Urothelium cell line (cell line): ENCODE data around the gene LLGL2.
A peak's percentile ranks its signal among the peaks of the same experiment; 100 is the strongest.

Experiments
- DNase-seq: peaks from one replicate; pipeline ENCODE4 v3.0.0; 2011; ENCODE audit warnings: low spot score, mixed read lengths
- FAIRE-seq: peaks from 2 replicates; lab custom pipeline; 2011; peaks lifted over from hg19 to GRCh38; lab: Jason Lieb, UNC

LLGL2 gene

DNA sequence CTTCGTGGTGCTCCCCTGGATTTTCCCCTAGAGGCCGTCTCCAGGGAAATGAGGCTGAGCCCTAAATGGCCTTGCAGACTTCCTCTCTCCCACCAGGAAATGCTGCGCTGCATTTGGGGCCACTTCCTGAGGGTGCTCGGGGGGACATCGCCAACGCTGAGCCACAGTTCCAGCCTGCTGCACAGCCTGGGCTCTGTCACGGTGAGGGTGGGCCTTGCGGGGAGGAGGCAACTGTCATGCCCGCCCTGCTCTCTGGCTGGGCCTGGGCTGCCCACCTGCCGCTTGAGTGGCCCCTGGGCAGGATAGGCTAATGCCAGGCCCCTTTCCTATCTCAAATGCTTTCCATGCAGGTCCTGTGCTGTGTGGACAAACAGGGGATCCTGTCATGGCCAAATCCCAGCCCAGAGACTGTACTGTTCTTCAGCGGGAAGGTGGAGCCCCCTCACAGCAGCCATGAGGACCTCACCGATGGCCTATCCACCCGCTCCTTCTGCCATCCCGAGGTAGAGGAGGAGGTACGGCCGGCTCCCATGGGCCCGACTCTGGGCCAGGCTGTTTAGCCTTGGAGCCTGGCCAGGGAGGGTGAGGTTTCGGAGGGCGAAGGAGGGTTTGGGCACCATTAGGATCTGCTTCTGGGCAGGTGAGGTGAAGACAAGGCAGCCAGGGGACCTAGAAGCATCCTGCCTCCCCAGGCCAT is 34.4 kb upstream of the LLGL2 start:
- FAIRE-seq (no peak), DNase-seq (no peak)

DNA sequence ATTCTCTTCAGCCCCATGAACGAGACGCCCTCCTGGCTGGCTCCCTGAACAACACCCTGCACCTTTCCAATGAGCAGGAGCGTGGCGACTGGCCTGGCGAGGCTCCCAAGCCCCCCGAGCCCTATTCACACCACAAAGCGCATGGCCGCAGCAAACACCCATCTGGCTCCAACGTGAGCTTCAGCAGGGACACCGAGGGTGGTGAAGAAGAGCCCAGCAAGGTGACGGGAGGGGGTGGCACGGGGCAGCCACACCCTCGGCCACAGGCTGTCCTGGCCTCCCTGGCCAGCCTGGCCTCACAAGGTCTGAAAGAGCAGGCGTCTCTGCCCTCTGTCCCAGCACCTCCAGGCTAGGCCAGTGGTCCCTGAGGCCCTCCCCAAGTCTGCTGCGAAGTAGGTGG is 33.8 kb upstream of the LLGL2 start:
- DNase-seq: no peak
- FAIRE-seq: no peak

DNA sequence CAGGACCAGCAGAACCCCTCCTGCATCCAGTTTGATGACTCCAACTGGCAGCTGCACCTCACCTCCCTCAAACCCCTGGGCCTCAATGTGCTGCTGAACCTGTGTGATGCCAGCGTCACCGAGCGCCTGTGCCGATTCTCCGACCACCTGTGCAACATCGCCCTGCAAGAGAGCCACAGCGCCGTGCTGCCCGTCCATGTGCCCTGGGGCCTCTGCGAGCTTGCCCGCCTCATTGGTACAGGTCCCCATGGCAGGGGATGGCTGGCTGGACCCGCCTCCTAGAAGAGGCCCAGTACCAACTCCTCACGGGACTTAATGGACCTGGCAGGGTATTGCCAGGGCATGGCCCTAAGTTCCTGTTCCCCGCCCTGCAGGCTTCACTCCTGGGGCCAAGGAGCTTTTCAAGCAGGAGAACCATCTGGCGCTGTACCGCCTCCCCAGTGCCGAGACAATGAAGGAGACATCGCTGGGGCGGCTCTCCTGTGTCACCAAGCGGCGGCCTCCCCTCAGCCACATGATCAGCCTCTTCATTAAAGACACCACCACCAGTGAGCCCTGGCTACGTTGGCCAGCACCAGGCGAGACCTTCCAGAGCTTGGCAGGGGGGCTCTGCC is 32.8 kb upstream of the LLGL2 start:
- DNase-seq (no peak), FAIRE-seq (no peak)

DNA sequence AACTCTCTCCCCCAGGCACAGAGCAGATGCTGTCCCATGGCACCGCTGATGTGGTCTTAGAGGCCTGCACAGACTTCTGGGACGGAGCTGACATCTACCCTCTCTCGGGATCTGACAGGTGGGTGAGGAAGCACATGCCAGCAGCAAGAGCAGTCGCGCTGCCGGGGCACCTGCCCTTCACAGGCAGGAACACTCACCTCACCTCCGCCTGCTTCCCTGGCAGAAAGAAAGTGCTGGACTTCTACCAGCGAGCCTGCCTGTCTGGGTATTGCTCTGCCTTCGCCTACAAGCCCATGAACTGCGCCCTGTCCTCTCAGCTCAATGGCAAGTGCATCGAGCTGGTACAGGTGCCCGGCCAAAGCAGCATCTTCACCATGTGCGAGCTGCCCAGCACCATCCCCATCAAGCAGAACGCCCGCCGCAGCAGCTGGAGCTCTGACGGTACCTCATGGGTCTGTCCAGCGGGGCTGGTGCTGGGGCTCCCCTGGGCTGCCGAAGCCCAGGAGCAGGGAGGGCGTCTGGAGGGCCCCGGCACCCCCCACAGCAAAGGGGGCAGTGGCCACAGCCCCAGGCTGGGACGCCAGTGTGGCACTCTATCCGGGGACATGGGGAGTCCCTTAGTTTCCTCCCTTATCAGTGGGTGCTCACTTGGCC is 31.9 kb upstream of the LLGL2 start:
- no peak for FAIRE-seq
- no peak for DNase-seq

DNA sequence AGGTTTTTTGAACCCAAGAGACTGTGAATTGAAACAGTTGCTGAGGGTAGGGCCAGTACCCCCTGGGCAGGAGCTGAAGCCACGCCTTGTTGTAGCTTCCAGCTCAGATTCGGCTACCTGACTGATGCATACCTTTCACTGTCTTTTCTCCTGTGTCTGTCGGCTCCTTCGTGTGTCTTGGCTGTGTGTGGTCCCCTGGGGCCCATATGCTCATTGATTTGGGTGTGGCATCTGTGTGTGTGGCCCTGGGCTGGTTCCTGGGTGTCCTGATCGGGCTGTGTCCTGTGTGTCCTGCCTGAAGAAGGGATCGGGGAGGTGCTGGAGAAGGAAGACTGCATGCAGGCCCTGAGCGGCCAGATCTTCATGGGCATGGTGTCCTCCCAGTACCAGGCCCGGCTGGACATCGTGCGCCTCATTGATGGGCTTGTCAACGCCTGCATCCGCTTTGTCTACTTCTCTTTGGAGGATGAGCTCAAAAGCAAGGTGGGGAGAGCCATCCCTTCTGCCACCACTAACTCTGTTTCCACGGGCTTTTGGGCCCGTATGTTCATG is 31.1 kb upstream of the LLGL2 start:
- no peak for DNase-seq
- peak; percentile 59 for FAIRE-seq

DNA sequence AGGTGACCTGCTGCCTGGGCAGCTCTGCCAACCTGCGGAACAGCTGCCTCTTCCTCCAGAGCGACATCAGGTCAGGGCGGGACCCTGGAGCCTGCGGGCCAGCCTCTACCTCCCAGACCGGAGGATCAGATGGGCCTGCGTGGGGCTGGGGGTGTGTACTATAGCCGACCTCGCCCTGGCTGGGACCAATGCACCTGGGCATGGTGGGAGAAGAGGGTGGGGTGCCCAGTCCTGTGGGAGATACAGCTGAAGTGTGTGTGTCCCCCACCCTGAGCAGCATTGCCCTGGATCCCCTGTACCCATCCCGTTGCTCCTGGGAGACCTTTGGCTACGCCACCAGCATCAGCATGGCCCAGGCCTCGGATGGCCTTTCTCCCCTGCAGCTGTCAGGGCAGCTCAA is 29.5 kb upstream of the LLGL2 start:
- no peak for FAIRE-seq

DNA sequence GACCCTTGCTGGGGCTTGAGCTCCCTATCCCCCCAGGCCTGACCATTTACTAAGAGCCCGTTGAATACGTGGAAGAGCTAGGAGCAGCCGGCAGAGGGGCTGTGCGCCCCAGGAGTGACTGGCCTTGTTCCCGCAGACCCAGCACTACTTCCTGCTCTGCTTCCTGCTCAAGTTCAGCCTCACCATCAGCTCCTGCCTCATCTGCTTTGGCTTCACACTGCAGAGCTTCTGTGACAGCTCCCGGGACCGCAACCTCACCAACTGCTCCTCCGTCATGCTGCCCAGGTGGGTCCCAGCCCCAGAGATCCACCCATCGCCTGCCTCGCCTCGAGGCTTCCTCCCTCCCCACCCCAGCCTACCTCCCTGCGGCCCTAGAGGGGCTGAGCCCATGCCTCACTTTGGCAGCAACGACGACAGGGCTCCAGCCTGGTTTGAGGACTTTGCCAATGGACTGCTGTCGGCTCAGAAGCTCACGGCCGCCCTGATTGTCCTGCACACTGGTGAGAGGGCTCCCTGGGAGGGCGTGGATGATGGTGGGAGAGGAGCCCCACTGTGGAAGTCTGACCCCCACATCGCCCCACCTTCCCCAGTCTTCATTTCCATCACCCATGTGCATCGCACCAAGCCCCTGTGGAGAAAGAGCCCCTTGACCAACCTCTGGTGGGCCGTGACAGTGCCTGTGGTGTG is 27.3 kb upstream of the LLGL2 start:
- no peak for DNase-seq
- no peak for FAIRE-seq

More for the DNA sequence above, 29.5 kb upstream of the LLGL2 start:
- DNase-seq: no peak

DNA sequence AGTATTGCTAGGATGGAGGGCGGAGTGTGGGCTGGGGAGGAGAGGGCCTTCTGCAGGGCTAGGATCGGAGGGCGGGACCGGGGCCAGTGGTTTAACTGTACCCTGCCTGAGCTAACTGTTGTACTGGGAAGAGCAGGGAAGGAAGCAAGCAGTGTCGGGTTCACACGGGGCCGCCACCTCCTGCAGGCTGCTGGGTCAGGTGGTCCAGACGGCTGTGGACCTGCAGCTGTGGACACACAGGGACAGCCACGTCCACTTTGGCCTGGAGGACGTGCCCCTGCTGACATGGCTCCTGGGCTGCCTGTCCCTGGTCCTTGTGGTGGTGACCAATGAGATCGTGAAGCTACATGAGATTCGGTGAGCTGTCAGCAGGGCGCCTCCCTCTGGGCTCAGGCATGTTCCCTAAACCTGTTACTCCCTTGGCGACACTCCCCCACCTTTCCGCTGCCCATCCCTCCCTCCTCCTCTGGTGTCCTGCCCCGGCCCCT is 26.7 kb upstream of the LLGL2 start:
- DNase-seq (no peak), FAIRE-seq (peak; percentile 27)

DNA sequence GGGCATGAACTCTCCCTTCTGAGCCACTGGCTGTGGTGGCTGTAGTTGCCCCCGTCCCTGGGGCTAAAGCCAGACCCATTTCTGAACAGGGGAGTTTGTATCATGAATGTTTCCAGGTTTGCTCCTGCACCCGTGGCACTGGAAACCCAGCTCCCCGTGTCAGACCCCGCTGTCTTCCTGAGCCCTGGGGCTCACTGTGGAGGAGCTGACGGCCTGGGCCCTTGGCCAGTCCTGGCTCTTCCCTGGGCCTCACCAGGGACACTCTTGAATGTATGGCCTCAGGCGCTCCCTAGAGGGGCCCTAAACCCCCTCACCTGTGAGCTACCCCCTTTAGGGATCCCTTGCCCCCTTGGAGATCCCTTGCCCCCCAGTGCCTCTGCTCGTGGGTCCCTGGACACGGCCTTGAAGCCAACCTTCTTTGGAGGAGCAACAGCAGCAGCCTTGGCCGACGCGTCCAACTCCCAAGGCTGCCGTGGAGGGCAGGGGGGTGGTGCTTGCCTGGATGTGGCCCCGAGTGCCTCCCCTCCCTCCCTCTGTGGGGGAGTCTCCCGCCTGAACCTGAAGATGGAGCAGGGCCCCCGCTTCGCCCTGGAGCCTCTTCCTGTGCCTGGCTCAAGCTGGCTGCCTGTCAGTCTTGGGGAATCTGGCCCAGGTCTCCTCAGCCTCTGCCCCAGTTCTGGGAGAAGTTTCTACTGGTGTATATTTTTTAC is 26.0 kb upstream of the LLGL2 start:
- DNase-seq (no peak), FAIRE-seq (no peak)

DNA sequence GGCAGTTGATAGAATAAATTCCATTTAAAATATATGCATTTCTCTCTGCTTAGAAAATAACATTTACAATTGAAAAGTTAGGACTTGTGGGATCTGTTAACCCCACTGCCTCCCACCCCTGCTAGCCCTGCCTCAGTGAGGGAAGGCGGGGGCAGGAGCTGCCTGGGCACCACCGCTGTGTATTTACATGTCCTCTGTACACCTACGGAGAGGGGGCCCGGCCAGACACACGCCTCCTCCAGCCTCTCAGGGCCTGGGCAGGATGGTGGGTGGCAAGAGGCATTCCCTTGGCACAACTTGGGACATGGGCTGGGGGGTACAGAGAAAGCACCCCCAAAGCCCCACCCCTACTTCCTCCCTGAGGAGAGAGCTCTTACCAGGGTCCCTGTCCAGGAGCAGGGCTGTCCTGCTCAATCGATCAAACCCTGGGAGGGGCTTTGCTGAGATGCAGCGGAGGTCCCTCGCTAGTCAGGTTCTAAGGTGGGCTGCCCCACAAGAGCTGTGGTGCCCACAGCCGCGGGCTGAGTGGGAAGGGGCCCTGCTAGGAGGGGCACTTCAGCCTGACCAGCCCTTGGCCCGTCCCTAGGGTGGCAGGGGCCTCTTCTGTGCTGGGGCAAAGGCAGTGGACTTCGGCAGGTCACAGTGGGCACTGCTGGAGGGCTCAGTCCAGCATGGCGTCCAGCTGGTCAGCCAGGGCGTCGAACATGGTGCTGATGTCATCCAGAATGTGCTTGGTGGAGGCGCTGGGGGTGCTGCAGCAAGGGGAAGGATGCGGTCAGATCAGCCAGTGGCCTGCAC is 24.9 kb upstream of the LLGL2 start:
- FAIRE-seq: no peak

DNA sequence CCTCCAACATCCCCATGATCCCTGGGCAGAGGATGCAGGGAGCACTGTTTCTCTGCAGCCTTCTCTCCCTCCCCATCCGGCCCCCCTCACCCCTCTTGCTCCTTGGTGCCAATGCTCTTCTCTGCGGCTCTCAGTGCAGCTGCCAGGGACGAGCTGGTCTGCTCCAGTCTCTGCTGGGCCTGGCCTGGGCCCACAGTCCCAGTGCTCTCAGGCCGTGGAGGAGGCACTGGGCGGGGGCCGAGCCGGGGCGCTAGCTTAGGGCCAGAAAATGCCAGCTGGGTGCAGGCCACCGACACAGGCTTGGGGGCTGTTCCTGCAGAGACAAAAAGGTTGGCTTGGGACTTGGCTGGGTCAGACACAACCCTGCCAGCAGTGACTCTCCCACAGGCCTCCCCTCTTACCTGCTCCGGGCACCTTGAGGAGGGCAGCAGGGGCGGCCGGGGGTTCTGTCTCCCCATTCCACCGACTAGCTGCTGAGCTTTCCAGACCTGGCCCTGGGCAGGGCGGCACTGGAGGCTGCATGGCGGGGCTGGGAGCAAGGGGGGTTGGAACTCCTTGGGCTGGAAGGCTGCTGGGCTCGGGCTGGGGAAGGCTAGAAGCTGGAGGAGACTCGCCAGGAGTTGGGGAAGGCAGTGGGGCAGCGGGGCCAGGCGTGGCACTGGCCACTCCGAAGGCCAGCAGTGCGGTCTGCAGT is 24.0 kb upstream of the LLGL2 start:
- no peak for FAIRE-seq
- DNase-seq: no peak

More for the DNA sequence above, 24.9 kb upstream of the LLGL2 start:
- DNase-seq: no peak

DNA sequence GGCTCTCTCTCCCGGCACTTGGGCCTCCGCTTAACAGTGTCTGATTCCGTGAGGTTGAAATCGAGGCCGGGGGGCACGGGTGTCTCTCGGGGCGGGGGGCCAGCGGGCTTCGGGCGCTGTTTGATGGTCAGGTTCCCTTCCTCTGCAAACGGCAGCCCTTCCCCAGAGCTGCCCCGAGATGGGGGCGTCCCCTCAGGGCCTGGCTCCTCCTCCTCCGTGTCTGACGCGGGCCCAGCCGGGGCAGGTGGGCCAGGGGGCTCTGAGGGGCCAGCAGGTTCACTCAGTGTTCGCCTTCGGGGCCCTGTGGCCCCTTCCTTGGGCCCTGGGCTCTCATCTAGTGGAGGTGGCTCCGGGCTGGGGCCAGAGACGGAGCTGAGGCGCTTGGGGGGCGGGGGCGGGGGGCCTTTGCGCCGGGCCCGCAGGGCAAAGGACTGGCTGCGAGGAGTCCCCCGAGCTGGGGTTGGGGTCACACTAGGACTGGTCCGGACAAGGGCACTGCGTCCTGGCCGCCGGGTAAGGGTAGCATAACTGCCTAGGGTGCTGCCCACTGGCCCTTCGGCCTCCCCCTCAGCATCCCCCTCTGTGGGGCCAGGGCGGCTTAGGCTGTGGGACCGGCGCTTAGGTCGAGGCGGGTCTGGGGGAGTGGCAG is 23.3 kb upstream of the LLGL2 start:
- FAIRE-seq: no peak
- no peak for DNase-seq

DNA sequence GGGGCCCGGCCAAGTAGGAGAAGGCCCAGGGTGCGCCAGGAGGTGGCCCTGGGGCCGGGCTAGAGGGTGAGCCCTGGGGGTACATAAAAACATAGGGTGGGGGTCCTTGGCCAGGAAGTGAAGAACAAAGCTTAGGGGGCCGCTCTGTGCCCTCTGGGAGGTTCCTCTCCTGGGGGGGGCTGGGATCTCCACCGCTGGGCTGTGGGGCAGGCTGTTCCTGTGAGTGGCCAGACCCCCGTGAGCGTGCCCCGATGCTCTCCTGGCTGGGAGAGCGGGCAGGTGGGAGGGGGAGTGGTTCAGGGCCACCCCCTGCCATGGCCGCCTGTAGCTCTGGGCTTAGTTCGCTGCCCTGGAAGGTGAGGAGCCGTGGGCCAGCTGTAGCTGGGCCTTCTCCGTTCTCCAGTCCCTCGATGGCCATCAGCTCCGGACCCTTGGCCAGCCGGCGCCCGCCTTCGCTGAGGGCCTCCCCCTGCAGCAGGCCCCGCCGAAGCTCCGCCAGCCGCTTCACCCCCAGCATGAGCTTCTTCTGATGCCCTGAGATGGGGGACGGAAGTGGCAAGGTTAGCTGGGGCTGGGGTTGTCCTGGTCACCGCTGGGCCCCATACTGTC is 22.7 kb upstream of the LLGL2 start:
- DNase-seq (no peak), FAIRE-seq (no peak)

DNA sequence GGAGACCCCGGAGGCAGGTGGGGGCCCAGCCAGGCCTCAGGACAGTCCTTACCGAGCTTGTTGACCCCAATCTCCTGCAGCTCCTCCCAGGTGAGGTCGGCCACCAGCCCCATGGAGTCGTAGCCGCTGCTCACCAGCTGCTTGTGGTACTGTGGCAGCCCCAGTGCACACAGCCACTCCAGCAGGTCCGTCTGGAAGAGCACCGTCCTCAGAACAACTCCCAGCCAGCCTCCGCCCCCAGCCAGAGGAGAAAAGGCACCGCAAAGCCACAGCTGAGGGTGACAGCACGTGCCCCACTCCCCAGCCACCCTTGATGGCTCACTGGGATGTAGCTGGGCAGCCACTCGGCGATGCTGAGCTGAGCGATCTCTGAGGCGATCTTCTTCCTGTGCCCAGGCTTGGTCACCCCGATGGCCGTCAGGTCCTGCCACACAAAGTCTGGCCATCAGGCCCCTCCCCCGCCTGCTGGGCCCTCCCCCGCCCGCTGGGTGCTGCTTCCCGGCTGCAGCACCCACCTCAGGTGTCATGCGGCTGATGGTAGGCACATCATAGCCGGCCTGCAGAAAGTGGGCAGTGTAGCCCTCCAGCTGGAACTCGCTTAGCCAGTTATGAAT is 22.1 kb upstream of the LLGL2 start:
- peak; percentile 40 for FAIRE-seq
- no peak for DNase-seq

DNA sequence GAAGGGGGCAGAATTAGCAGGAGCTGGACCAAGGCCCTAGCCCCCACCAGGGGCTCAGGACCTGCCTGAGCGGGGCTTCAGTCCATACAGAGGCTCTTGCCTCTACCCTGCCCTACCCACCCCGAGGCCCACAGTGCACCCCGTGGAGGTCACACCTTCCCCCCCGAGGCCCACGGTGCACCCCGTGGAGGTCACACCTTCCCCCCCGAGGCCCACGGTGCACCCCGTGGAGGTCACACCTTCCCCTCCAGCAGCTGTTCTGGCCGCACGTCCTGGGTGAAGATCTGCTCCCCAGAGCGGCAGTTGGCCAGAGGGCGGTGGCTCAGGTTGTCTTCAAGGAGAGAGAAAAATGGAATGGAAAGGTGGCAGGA is 21.5 kb upstream of the LLGL2 start:
- FAIRE-seq (peak; percentile 90), DNase-seq (no peak)

DNA sequence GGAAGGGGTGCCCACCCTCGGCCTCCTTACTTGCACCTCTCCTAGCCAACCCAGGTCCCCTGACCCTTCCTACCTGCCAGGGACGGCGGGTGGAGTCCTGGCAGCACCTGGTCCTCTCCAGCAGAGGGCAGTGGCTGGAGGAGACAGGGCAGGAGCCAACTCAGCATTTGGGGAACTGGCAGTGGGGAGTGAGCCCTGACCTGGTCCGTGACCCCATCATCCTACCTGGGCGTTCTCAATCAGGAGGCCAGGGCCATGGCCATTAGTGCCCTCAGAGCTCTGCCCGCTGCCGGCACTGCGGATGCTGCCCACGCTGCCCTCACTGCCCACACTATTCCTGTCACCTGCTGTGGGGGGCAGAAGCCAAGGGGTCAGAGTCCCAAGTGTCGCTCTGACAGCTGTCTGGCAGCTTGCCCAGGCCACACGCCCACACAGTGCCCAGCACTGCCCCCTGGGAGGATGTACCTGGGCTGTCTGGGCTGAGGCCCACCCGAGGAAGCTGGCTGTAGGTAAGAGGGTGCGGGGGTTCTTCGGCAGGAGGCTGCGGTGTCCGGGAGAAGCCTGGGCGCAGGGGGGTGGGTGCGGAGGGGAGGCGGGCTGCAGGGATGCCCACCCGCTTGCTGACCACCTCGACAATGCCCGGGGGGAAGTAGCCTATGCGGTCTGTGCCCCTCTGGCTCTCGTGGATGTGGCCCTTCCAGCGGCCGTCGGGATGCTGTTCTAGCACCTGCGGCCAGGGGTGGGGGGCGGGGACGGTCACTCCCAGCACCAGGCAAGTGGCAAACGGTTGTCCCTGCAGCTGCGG is 20.9 kb upstream of the LLGL2 start:
- peak; percentile 42 for FAIRE-seq

DNA sequence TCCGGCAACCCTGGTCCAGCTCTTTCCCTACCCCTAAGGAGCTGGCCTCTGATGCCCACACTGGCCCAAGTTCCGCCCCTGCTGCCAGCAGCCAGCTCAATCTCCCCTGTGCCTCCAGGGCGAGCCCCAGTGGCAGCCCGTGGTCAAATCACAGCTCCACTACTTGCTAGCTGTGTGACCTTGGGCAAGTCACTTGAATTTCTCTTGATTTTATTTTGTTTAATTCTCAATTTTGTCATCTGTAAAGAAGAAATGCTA is 20.4 kb upstream of the LLGL2 start:
- no peak for FAIRE-seq
- DNase-seq: no peak

More for the DNA sequence above, 20.9 kb upstream of the LLGL2 start:
- peak; percentile 71 for DNase-seq
